Endothelial cell of umbilical vein (primary cell): ENCODE measurements around the gene FOXC1.

ENCODE experiments used
- CTCF ChIP-seq, 2 donors: IDR thresholded peaks; 1 replicate in 1 of 2; 2 replicates in 1 of 2; pipeline ENCODE4 v1.5.1; 2011; ENCODE audit warnings: low read length in 2 of 2, mild to moderate bottlenecking in 2 of 2, moderate library complexity in 2 of 2, control low read depth in 1 of 2, inconsistent platforms in 1 of 2, low read depth in 1 of 2; ENCODE audit not compliant: insufficient read depth in 1 of 2; ENCODE audit errors: extremely low read depth in 1 of 2
- EZH2 ChIP-seq: IDR thresholded peaks from 2 replicates; pipeline ENCODE4 v1.6.1; 2012; ENCODE audit warnings: borderline replicate concordance, low read depth, mild to moderate bottlenecking, moderate library complexity, low read length, inconsistent platforms; ENCODE audit not compliant: severe bottlenecking
- FOS ChIP-seq: IDR thresholded peaks from 2 replicates; pipeline ENCODE4 v1.6.1; 2011; ENCODE audit warnings: mild to moderate bottlenecking, low read length, moderate library complexity, borderline replicate concordance; ENCODE audit not compliant: insufficient read depth
- GATA2 ChIP-seq: IDR thresholded peaks from 2 replicates; pipeline ENCODE4 v1.7.0; 2011; ENCODE audit warnings: low read depth, mild to moderate bottlenecking, moderate library complexity, mixed read lengths, low read length; ENCODE audit not compliant: insufficient read length, insufficient read depth
- MAX ChIP-seq: IDR thresholded peaks from 2 replicates; pipeline ENCODE4 v1.6.1; 2011; ENCODE audit not compliant: insufficient read depth, insufficient read length
- MYC ChIP-seq: IDR thresholded peaks from one replicate; pipeline ENCODE4 v1.6.1; 2011; ENCODE audit warnings: mild to moderate bottlenecking, low read depth, low read length
- POLR2AphosphoS5 ChIP-seq: IDR thresholded peaks from 2 replicates; pipeline ENCODE4 v1.6.1; 2012; ENCODE audit warnings: low read depth, mild to moderate bottlenecking, control low read depth, low read length, moderate library complexity; ENCODE audit not compliant: insufficient read depth

GRCh38 chr6:1580585-1580984, 29.1 kb upstream of the FOXC1 start:
- TF ChIP-seq MAX (no peak), CTCF (IDR thresholded peaks at IDR 0.05; ENCODE audit: extremely low read depth in 1 of 2, insufficient read depth in 1 of 2, low read depth in 1 of 2, low read length in 2 of 2) (no peak), POLR2AphosphoS5 (no peak), MYC (no peak), EZH2 (no peak), FOS (no peak), GATA2 (no peak)
